ENCODE data around the gene ATG9B.
"Not testable (repeated sequence)": the region's sequence is repeated elsewhere in the genome, so short reads cannot be mapped to it uniquely, and the experiment has no call there.

ATG9B gene

DNA sequence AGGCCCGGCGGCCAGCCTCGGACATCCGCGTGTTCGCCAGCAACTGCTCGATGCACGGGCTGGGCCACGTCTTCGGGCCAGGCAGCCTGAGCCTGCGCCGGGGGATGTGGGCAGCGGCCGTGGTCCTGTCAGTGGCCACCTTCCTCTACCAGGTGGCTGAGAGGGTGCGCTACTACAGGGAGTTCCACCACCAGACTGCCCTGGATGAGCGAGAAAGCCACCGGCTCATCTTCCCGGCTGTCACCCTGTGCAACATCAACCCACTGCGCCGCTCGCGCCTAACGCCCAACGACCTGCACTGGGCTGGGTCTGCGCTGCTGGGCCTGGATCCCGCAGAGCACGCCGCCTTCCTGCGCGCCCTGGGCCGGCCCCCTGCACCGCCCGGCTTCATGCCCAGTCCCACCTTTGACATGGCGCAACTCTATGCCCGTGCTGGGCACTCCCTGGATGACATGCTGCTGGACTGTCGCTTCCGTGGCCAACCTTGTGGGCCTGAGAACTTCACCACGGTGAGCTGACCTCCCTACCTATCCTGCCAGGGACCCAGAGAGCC is 24.7 kb upstream of the ATG9B start:
- FAIRE-seq = no peak
- TF ChIP-seq SPI1 (IDR thresholded peaks at IDR 0.05; ENCODE audit: low read depth, low read length) = no peak
- TF ChIP-seq POLR2A (IDR thresholded peaks at IDR 0.05; ENCODE audit: low read depth, low read length) = no peak
- no peak for TF ChIP-seq POLR2AphosphoS5 (IDR thresholded peaks at IDR 0.05; ENCODE audit: low read depth, low read length)
- TF ChIP-seq PAX5 (IDR thresholded peaks at IDR 0.05; ENCODE audit: insufficient read depth, low read length, severe bottlenecking) = no peak
- no peak for TF ChIP-seq TAF1 (IDR thresholded peaks at IDR 0.05; ENCODE audit: low read depth, low read length)
- no peak for TF ChIP-seq POU2F2 (IDR thresholded peaks at IDR 0.05; ENCODE audit: low read depth, low read length)
- DNase-seq (ENCODE audit: insufficient read length, low spot score) = no peak

DNA sequence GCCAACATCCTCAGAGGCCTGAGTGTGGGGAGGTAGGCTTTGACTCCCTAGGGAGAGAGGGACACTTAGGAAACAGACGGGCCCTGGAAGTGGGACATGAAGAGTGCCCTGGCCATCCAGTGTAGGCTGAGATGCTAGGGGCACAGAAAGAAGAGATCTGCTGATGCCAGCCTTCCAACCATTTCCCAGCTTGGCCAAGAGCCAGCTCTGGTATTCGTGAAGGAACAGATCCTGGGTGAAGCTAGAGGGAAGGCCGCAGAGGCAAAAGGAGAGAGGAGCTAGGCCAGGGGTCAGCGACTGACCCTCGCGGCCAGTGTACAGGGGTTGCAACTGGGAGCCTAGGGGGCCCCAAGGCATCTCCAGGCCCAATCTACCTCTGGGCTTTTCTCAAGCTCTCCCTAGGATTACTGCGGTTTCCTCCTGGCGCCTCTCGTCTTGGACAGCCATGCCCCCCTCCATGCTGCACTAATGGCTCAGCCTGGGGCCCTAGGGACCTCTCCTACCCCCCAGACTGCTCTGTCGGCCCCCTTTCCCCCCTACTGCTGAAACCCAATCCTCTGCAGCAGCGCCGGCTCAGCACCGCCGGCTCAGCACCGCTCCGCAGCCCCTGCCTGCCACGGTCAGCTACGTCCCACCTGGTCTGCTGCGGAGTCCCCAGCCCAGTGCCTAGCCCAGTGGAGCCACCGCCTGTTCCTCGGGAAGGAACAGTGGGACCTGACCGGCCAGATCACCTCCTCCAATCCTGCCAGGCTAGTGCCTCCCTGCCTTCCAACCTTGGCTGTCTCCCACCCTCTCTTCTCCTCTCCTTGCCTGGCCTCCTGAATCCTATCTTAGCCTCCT is 23.9 kb upstream of the ATG9B start, which contains the start of gene ASIC3:
Gene ASIC3 (plus strand): TSS at position 556 of the 840 bp plus-strand sequence. CDS start 355 bp downstream, outside the sequence.
- FAIRE-seq = no peak
- TF ChIP-seq POU2F2 (IDR thresholded peaks at IDR 0.05; ENCODE audit: low read depth, low read length) = no peak
- no peak for TF ChIP-seq POLR2A (IDR thresholded peaks at IDR 0.05; ENCODE audit: low read depth, low read length)
- no peak for TF ChIP-seq TAF1 (IDR thresholded peaks at IDR 0.05; ENCODE audit: low read depth, low read length)
- TF ChIP-seq POLR2AphosphoS5 (IDR thresholded peaks at IDR 0.05; ENCODE audit: low read depth, low read length) = no peak
- no peak for TF ChIP-seq PAX5 (IDR thresholded peaks at IDR 0.05; ENCODE audit: insufficient read depth, low read length, severe bottlenecking)
- no peak for TF ChIP-seq SPI1 (IDR thresholded peaks at IDR 0.05; ENCODE audit: low read depth, low read length)
- no peak for DNase-seq (ENCODE audit: insufficient read length, low spot score)

DNA sequence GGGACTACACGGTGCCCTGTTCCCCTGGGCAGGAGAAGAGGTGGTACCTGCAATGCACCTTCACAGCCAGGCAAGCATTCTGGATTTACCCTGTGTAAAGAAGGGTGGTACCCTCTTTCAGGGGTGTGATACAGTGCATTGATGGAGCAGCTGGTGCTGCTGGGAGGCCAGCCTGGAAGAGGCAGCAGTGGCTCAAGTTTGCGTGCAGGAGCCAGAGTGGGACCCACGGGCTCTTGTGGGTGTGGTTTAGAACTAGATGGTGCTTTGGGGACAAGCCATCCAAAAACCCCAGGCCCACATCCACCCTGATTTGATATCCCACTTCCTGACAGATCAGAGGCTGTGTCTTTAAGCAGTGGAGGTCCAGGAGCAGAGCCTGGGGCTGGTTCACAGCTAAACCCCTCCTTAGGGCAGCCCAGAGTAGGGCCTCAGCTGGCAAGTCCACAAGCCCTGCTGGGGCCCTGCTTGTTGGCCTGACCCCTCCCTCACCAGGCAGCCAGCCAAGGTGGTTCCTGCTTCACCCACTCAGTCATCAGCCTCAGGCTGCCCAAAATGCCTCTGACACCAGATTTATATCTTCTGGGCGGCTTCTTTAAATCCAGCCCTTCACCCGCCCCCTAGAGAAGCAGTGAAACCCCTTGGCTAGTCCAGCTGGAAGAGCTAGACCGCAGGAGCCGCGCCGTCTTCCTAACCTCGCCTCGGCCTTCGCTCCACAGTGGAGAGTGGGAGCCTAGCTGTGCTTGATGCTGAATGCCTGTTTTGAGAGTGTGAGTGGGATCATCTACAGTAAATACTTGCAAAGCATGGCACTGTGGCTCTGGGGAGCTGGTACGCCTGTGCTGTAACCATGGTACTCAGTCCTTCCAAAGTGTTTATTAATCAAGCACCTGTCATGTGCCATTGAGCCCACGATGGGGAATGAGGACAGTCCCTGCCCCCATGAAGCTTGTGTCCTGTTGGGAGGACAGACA is 22.6 kb upstream of the ATG9B start:
- no peak for TF ChIP-seq POU2F2 (IDR thresholded peaks at IDR 0.05; ENCODE audit: low read depth, low read length)
- no peak for TF ChIP-seq SPI1 (IDR thresholded peaks at IDR 0.05; ENCODE audit: low read depth, low read length)
- no peak for TF ChIP-seq POLR2A (IDR thresholded peaks at IDR 0.05; ENCODE audit: low read depth, low read length)
- TF ChIP-seq POLR2AphosphoS5 (IDR thresholded peaks at IDR 0.05; ENCODE audit: low read depth, low read length) = no peak
- no peak for TF ChIP-seq PAX5 (IDR thresholded peaks at IDR 0.05; ENCODE audit: insufficient read depth, low read length, severe bottlenecking)
- no peak for TF ChIP-seq TAF1 (IDR thresholded peaks at IDR 0.05; ENCODE audit: low read depth, low read length)
- no peak for DNase-seq (ENCODE audit: insufficient read length, low spot score)
- FAIRE-seq = no peak

DNA sequence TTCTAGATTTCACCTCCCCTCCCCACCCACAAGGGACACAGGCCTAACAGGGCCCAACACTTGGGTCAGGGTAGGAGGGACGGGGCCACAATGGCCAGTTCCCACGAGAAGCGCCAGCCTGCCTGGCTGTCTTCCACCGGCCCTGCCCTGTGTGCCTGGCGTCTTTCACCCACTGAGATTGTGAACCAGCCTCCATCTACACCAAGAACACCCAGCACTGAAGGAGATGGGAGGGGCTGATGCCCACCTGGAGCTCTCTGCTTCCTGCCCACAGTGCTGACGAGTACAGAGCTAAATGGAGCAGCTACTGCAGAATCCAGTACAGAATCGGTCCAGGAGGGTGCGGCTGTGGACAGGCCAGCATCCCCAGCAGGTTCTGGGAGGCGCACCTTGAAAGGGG is 21.7 kb upstream of the ATG9B start:
- DNase-seq (ENCODE audit: insufficient read length, low spot score) = no peak
- TF ChIP-seq POLR2AphosphoS5 (IDR thresholded peaks at IDR 0.05; ENCODE audit: low read depth, low read length) = no peak
- no peak for TF ChIP-seq POU2F2 (IDR thresholded peaks at IDR 0.05; ENCODE audit: low read depth, low read length)
- no peak for TF ChIP-seq POLR2A (IDR thresholded peaks at IDR 0.05; ENCODE audit: low read depth, low read length)
- no peak for TF ChIP-seq TAF1 (IDR thresholded peaks at IDR 0.05; ENCODE audit: low read depth, low read length)
- TF ChIP-seq SPI1 (IDR thresholded peaks at IDR 0.05; ENCODE audit: low read depth, low read length) = no peak
- TF ChIP-seq PAX5 (IDR thresholded peaks at IDR 0.05; ENCODE audit: insufficient read depth, low read length, severe bottlenecking) = no peak
- no peak for FAIRE-seq

DNA sequence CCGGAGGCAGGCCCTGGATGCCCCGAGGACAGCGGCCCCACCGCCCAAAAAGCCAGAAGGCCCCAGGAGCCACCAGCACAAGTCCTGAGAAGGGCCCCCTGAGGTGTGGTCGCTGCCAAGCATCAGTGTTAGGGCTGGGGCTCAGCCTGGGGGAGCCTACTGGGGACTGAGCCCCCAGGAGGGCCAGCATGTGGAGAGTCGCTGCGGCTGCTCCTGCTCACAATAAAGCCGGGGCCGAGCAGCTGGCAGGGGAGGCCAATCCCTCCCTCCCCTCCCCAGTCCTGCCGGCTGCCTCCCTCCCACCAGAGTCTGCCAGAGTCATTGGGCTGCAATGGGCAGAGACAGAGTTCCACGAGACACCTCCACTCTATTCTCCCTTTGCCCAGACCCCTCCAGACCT is 21.0 kb upstream of the ATG9B start:
- TF ChIP-seq TAF1 (IDR thresholded peaks at IDR 0.05; ENCODE audit: low read depth, low read length) = no peak
- TF ChIP-seq POLR2A (IDR thresholded peaks at IDR 0.05; ENCODE audit: low read depth, low read length) = no peak
- TF ChIP-seq POU2F2 (IDR thresholded peaks at IDR 0.05; ENCODE audit: low read depth, low read length) = no peak
- no peak for TF ChIP-seq PAX5 (IDR thresholded peaks at IDR 0.05; ENCODE audit: insufficient read depth, low read length, severe bottlenecking)
- no peak for TF ChIP-seq SPI1 (IDR thresholded peaks at IDR 0.05; ENCODE audit: low read depth, low read length)
- TF ChIP-seq POLR2AphosphoS5 (IDR thresholded peaks at IDR 0.05; ENCODE audit: low read depth, low read length) = no peak
- no peak for FAIRE-seq
- DNase-seq (ENCODE audit: insufficient read length, low spot score) = no peak

DNA sequence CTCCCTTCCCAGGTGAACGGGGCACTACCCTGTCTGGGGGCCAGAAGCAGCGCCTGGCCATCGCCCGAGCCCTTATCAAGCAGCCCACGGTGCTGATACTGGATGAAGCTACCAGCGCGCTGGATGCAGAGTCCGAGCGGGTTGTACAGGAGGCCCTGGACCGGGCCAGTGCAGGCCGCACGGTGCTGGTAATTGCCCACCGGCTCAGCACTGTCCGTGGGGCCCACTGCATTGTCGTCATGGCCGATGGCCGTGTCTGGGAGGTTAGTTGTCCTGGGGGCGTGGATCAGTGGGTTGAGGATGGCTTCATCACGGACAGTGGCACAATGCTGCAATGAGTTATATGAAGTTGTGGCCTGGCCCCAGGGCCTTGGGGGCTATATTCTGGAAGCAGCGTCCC is 19.7 kb upstream of the ATG9B start:
- no peak for DNase-seq (ENCODE audit: insufficient read length, low spot score)
- no peak for FAIRE-seq
- TF ChIP-seq POLR2A (IDR thresholded peaks at IDR 0.05; ENCODE audit: low read depth, low read length) = no peak
- no peak for TF ChIP-seq POLR2AphosphoS5 (IDR thresholded peaks at IDR 0.05; ENCODE audit: low read depth, low read length)
- no peak for TF ChIP-seq SPI1 (IDR thresholded peaks at IDR 0.05; ENCODE audit: low read depth, low read length)
- TF ChIP-seq POU2F2 (IDR thresholded peaks at IDR 0.05; ENCODE audit: low read depth, low read length) = no peak
- TF ChIP-seq TAF1 (IDR thresholded peaks at IDR 0.05; ENCODE audit: low read depth, low read length) = no peak
- no peak for TF ChIP-seq PAX5 (IDR thresholded peaks at IDR 0.05; ENCODE audit: insufficient read depth, low read length, severe bottlenecking)

DNA sequence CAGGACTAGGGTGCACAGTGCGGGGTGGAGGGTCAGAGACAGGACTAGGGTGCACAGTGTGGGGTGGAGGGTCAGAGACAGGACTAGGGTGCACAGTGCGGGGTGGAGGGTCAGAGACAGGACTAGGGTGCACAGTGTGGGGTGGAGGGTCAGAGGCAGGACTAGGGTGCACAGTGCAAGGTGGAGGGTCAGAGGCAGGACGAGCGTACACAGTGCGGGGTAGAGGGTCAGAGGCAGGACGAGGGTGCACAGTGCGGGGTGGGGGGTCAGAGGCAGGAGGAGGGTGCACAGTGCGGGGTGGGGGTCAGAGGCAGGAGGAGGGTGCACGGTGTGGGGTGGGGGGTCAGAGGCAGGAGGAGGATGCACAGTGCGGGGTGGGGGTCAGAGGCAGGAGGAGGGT is 19.2 kb upstream of the ATG9B start:
- FAIRE-seq; DNase-seq (ENCODE audit: insufficient read length, low spot score): not testable (repeated sequence)

DNA sequence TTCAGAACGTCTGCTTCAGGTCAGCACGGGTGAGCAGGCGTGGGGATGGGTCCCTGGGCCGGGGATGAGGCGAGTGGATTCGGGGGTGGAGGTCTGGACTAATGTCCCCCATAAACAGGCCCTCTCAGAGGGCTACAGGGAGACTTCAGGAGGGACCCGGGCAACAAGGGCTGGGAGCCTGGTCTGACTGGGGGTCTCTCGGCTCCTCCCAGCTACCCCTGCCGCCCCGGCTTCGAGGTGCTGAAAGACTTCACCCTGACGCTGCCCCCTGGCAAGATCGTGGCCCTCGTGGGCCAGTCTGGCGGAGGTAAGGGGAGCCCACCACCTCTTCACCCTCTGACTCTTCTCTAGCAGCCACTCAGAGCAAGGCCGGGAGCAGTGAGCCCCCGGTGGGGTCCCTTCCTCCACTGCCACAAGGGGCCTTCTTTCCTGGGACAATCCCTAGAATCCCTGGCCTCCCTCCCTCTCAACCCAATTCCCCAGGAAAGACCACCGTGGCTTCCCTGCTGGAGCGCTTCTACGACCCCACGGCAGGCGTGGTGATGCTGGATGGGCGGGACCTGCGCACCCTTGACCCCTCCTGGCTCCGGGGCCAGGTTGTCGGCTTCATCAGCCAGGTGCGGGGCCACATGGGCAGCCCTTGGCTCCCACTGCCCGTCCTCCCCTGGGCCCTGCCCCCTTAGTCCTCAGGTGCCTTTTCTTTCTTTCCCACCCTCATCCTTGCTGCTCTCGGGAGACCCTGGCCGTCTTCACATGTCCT is 16.5 kb upstream of the ATG9B start:
- DNase-seq (ENCODE audit: insufficient read length, low spot score) = no peak
- TF ChIP-seq POLR2AphosphoS5 (IDR thresholded peaks at IDR 0.05; ENCODE audit: low read depth, low read length) (no peak), SPI1 (IDR thresholded peaks at IDR 0.05; ENCODE audit: low read depth, low read length) (no peak), POLR2A (IDR thresholded peaks at IDR 0.05; ENCODE audit: low read depth, low read length) (no peak), TAF1 (IDR thresholded peaks at IDR 0.05; ENCODE audit: low read depth, low read length) (no peak), PAX5 (IDR thresholded peaks at IDR 0.05; ENCODE audit: insufficient read depth, low read length, severe bottlenecking) (no peak), POU2F2 (IDR thresholded peaks at IDR 0.05; ENCODE audit: low read depth, low read length) (no peak)
- no peak for FAIRE-seq
